Hepatocyte (in vitro differentiated cells): Measurements from ENCODE around the gene TFCP2L1.

ENCODE experiments used
- CTCF ChIP-seq: fragments of 200-600 bp; sonication (generic); IDR thresholded peaks from 2 replicates; pipeline ENCODE4 v1.5.1; 2016; ENCODE audit warnings: antibody characterized with exemption, mild to moderate bottlenecking; ENCODE audit not compliant: poor library complexity
- EZH2 ChIP-seq: fragments of 200-600 bp; sonication (generic); IDR thresholded peaks from 2 replicates; pipeline ENCODE4 v1.6.1; 2016; ENCODE audit warnings: antibody characterized with exemption, mild to moderate bottlenecking, borderline replicate concordance
- EZH2phosphoT487 ChIP-seq: fragments of 200-600 bp; sonication (generic); IDR thresholded peaks from one replicate; pipeline ENCODE4 v1.6.1; 2018; ENCODE audit warnings: antibody characterized with exemption, mild to moderate bottlenecking, low read depth, moderate library complexity; ENCODE audit not compliant: unreplicated experiment, severe bottlenecking

GRCh38 chr2:121233486-121234110, 51.4 kb downstream of the TFCP2L1 start:
- no peak for TF ChIP-seq EZH2
- TF ChIP-seq CTCF = no peak
- TF ChIP-seq EZH2phosphoT487 = no peak
